CD4-positive, alpha-beta T cell treated with Interleukin-6 for 4 hours (primary cell): ENCODE results near the gene DNAJB13.

Experiments
- DNase-seq: peaks from one replicate; pipeline ENCODE4 v3.0.0-alpha.2; 2020; ENCODE audit warnings: mixed read lengths

Gene DNAJB13

DNA sequence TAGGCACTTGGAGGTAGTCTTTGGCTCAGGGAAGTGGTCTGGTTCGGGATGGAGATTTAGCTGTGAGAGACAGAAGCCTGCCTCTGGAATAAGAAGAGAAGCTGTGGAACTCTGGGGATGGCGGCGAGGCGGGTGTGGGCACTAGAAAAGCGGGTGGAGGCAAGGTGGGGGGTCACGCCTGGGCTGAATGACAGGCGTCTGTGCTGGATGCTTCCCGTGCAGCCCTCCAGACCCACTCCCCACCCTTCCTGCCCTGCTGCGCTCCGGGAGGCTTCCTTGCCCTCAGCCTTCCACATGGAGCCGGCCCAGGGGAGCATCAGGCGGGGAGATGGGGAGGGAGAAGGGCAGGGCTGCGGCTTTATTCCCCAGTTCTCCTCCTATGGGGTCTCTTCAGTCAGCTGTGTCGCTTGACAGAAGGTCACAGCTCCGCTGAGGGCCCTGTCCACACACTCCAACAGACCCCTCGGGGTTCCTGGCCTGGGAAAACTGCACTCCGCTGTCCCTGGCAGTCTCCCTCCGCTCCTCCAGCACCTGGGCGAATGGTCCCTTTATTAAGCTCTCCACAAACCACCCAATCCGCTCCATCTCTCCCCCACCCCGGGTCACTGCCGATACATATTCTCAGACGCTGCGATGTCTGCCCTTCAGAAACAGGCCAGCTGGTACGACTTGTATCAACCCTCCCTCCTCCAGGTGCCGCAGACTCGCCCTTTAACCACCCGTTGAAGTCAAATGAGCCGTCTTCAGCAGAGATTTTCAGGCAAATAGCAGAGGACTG is 6.2 kb downstream of the DNAJB13 start:
- no peak for DNase-seq

DNA sequence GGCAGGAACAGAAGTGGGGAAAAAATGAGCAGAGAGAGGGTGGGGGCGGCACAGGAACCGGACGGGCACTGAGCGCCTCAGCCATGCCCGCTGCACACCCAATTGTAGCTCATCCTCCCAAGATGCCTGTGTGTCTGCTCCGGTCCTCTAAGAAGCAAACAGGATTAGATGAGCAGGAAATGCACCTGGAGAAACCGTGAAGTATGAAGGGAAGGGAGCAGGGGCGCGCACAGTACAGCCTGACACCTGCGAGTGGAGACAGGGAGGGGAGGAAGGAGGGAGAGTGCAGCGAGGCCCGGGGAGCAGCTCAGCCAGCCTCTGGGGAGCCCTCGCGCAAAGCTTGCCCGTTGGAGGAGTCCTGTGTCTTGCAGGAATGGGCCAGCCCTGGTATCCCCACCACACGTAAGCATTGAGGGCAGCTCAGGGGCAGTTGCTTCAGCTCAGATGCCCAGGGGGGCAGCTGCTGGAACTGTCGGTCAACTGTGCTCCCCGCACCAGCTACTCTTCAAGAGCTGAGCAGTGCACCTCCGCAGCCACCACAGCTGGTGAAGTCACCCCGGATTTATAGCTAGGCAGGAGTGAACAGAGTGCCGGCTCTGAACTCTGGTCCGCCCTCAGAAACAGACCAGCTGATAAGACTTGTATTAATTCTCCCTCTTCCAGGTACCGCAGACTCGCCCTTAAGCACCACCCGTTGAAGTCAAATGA is 7.0 kb downstream of the DNAJB13 start:
- no peak for DNase-seq

DNA sequence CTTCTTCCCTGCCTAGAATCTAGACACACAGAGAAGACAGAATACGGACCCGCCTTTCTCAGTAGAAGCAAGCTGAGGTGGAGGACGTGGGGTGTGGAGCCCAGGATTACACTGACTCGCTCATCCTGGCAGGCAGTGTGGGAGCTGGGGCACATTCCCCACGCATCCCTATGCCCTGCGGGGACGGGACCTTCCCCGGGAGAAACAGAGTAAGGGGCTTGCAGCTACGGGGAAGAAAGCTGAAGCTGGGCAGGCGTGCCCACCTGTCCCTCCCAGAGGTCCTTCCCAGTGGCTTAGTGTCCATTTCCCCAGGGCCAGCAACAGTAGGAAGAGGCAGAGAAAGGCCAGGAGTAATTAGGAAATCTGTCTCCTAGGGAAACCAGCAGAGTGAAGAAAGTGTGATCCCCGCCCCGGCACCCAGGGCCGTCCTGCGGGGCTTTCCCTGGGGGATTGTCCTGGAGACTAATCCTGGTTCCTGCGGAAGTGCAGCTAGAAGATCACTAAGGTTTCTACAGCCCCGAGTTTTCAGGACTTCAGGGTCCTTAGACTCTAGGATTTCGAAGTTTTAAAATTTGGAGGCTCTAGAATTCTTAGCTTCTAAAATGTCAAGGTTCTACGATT is 7.8 kb downstream of the DNAJB13 start:
- no peak for DNase-seq

DNA sequence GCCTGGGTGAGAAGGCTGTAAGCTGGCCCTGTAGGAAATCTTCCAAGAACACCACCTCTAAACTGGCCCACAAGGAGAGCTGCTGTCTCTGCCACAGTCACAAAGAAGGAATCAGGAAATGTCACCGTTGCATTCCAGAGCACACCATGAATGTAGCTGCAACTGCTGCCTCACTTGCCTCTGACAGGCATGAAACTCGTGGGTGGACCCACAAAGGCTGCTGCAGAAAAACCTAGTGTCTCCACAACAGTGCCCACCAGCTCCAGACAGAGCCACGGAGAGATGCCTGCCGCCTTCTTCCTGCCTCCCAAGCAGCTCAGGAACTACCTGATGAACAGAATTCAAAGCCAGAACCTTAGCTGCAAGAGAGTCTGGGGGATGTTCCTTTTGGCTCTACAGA is 10.5 kb downstream of the DNAJB13 start:
- DNase-seq: no peak

DNA sequence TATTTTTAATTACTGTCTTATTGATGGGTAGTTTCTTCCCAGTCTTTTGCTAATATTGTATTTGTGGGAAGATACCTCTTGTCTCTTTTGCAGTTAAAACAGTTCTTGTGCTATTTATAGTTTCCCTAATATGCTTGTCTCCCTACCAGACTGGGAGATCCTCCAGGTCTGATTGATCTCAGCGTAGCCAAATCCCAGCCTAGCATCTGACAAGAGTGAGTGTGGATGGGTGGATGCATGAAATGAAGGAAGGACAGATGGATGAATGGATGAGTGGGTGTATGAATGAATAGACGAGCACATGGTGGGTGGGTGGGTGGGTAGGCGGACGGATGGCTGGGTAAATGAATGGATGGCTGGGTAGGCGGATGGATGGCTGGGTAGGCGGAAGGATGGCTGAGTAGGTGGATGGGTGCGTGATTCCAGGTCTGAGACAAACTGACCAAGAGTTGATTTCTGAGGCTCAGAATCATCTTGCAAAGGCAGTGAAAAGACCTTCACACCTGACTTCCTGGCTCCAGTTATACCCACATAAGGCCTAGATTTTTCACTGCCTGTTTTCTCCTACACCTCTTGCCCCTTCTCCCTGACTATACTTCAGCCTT is 11.4 kb downstream of the DNAJB13 start:
- DNase-seq: no peak

DNA sequence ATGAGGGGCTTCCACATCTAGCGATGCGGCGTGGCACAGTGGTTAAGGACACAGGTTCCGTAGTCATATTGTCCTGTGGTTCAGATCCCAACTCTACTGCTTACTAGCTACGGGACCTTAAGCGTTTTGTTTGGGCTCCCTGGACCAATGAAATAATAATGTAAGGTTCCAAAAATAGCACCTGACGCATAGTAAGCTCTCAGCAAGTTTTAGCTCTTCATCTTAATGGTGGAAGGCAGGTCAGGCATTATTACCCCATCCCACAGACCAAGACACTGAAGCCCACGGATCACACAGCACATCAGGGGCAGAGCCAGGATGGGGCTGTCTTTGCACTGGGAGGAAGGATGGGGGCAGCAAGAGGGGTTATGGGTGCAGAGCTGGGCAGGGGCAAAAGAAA is 13.0 kb downstream of the DNAJB13 start:
- DNase-seq: no peak

DNA sequence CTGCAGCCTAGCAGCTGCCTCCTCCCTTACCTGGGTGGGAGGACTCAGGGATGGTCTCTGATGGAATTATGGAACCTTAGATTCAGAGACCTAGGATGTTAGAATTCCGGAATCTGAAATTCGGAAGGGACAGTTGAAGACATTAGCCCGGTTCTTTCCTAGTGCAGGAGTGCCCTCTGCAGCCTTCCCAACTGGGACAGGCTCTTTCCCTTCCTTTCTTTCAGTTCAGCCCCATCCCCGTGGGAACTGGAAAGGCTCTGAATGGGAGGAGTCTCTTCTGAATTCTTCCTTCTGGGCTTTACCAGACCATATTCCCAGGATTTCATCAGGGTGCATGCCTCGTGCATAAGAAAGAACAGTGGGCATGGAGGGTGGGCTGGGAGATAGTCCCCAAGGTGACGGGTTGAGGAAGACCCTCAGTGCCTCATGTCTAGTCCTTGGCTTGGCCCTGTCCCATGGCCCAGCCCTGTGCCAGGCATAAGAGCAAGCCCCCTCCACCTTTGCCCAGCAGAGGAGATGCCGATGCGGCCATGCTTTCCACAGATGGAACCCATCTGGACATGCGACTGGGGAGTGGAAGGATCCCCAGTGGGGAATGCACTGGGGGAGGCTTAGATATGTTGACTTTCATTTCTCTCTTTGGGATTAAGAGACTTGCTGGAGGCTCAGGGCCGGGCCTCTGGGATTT is 14.4 kb downstream of the DNAJB13 start:
- DNase-seq: no peak

DNA sequence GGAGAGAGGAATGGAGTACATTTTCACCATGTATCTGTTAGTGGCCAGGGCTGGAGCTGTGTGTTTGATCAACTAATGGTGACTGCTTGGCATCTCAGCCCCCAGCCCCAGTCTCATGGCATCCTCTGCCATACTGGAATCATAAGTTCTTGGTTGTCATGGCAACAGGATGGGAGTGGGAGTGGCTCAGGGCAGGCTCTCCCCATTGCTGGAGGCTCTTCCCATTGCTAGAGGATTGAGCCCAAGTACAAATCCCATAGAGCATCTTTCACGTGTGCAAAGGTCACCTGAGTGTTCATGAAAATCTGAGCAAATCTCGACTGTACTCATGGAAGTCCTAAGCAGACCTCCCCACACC is 14.9 kb downstream of the DNAJB13 start:
- no peak for DNase-seq

DNA sequence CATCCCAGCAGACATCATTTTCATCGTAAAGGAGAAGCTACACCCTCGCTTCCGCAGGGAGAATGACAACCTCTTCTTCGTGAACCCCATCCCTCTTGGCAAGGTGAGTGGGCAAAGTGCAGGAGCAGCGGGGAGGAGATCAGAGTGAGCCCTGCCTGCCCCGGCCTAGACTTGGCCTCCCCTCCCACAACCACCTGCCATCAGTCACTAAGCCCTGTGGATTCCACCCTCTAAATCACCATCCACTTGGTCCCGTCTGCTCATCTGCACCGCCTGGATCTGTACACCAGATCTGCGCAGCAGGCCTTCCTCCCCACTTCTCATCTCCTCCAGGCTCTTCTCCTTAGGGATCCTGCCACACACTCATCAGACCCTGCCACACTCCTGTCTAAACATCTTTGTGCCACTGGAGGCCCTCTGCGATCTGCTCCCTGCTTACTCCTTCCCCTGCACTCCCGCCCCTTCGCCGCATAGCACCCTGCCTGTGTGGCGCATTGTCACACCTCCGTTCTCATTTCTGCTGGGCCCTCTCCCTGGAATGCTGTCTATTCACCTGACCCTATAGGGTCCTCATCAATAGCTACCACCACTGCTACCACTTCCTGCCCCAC is 17.6 kb downstream of the DNAJB13 start:
- no peak for DNase-seq

DNA sequence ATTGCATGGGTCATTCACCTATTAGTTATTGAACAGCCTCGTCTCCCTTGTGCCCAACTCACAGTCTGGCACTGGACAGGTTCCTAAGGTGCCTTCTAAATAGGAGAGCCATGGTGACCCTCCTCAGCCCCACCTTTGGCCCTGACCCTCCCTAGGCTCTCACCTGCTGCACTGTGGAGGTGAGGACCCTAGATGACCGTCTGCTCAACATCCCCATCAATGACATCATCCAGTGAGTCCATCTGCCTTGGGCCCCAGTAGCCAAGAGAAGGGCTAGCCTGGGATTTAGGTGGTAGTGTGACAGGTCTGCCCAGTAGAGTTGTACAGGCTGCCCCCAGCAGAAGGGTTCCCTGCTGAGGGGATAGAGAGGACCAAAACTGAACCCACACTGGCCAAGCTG is 18.3 kb downstream of the DNAJB13 start:
- DNase-seq: no peak

DNA sequence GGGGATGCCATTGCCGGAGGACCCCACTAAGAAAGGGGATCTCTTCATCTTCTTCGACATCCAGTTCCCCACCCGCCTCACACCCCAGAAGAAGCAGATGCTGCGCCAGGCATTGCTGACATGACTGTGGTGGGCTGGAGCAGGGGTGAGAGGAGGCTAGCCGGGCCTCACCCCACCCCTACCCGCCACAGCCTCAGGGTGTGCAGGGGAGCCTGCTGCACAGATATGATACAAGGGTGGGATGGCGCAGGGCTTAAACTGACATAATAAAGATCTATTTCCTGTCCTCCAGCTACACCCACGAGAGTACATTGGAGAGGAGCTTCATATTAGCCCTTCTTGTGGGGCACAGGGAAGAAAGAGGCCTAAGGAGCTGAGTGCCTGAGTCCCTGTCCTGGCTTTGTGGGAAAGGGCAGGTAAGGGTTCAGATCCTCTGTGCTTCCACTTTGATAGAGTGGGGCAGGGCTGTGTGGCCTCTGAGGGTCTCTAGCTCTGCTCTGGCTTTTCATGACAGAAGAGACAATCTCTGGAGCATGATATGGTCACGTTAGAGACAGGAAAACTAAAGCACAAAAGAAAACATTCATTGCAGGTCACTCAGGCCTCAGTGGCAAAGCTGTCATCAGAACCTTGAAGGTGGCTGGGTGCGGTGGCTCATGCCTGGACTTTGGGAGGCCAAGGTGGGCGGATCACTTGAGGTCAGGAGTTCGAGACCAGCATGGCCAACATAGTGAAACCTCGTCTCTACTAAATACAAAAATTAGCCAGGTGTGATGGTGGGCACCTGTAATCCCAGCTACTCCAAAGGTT is 19.4 kb downstream of the DNAJB13 start:
- DNase-seq: peak; percentile 55

DNA sequence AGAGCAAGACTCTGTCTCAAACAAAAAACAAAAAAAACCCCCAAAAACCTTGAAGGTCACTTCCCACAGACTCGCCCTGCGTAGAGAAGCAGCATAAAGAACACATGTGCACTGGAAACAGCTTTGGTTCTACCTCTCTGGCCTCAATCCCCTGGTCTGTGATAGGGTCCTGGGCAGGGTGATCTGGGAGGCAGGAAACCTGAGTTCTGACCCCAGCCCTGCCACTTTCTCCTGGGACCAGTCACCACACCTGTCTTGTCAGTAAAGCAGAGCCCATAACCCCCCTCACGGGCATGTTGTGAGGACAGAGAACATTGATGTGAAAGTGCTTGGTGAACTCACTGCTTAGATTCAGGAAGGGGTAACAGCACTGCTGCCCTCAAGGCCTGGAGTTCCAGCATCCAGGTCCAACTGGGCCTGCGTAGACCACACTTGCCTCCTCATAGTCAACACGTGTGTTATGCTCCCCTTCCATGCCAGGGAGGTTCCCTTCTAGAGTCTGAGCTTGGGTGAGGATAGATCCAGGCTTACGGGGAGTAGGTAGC is 20.4 kb downstream of the DNAJB13 start:
- no peak for DNase-seq

DNA sequence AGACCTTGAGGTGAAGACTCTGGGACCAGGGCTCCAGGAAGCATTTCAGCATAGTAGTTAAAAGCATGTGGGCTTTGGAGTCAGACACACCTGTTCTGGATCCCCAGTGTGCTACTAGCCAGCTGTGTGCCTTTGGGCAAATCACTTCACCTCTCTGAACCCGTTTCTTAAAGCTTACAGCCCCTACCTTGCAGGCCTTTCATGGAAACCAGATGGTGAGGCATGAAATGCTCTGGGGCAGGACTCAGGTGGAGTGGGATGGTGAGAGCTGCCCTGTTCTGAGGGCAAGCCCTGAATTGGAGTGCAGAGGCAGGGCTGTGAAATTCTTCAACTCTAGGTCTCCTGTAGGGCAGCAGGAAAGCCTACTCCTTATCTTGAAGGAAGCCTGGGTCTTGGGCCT is 21.4 kb downstream of the DNAJB13 start:
- no peak for DNase-seq

DNA sequence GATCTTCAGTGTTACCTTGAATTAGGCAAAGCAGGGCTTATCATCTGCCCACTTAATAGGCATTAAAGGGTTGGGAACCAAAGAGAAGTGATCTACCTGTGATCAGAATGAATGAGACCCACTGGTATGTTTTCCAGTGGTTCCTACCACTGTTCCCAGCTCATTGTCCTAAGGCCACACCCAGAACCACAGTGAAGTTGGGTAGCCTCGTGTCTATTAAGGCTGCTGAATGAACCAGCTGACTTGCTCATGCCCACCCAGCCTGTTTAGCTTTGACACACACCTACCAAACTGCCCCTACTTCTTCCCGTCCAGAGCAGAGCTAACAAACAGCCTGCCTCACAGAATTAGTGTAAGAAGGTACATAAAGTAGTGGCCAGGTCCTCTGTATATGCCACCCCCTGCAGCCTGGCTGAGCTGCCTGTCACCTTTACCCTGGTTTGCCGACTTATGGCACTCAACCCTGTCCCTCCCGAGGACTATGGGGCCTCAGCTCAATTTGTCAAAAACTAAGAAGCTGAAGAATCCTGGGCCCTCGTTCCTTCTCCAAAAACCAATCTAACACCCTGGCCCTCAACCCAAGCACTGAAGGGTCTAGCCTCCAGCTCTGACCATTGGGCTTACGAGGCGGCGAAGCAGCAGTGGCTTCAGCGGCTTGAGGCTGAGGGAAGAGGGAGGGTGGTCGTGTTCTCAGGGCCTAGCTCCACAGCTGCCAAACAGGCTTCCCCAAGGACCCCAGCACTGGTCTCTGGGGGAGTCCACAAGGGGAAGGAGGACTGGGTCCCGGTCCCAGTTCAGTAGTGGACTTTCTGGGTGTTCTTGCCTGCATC is 22.0 kb downstream of the DNAJB13 start:
- no peak for DNase-seq

DNA sequence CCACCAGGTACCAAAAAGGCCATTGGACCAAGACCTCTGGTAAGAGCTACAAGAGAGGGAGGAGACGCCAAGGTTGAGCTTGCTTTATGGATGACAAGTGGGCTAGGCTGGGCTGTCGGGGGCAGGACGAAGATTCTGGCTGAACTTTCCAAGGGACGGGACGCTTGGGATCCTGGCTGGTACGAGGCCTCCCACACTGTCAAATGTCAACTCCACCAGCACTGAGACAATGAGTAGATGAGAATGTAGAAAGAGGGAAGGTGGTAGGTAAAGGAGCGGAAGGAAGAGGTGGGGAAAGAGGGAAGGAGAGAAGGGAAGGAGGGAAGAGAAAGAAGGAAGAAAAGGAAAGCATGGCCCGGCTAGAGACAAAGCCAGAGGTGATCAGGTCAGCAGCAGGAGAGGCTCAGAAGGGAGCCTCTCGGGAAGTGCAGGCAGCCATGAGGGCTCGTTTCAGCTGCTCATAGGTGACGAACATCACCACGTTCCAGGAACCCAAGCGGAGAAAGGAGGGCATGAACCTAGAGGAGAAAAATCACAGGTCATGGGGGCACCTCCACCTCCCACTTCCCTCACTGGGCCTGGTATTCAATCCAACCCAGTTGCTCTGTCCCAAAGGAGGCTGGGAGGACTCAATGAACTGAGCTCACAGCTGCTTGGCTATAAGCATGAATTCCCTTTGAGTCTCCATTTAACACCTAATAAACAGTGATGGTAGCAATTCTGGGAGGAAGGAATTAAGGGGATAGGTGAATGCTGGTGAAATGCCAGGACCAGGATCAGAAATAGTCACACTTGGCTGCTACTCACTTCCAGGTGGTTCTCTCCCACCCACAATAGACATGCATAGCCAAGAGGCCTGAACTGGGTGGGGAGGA is 24.0 kb downstream of the DNAJB13 start:
- DNase-seq: no peak

DNA sequence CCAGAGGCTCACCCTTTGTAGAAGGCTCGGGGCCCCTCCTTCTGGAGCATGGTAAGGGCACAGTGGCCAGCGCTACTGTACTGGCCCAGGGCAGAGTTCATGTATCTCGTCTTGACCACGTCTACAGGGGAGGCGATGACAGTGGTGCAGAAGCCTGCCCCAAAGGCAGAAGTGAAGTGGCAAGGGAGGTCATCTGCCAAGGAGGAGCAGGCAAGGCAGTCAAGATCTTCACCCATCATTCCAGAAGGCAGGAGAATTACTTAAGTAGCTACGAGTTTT is 24.6 kb downstream of the DNAJB13 start:
- no peak for DNase-seq

DNA sequence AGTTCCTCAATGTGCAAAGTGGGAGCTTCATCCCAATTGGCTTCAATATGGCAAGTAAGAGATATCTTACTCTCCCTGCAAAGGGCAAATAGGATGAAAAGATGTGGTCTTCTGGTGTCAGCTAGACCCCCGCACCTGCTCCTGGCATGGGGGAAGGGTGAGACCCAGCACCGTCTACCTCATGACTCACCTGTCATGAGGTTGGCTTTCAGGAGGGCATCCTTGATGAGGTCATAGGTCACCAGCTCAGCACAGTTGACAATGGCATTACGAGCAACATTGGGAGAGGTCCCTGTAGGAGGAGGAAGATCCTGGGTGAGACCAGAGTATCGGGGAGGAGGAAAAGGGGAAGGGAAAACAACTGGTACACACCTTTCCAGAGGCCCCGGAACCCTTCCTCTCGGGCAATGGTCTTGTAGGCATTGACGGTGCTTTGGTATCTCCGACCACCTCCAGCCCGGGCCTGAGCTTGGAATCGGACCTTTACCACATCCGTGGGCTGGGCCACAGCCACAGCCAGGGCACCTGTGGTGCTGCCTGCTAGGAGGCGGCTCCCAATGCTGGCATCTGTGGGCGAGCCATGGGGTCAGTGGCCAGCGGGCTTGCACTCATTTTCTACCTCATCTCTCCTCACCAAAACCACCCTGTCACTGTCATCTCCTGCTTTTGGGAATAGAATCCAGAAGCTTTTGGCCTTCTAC is 25.8 kb downstream of the DNAJB13 start:
- no peak for DNase-seq

DNA sequence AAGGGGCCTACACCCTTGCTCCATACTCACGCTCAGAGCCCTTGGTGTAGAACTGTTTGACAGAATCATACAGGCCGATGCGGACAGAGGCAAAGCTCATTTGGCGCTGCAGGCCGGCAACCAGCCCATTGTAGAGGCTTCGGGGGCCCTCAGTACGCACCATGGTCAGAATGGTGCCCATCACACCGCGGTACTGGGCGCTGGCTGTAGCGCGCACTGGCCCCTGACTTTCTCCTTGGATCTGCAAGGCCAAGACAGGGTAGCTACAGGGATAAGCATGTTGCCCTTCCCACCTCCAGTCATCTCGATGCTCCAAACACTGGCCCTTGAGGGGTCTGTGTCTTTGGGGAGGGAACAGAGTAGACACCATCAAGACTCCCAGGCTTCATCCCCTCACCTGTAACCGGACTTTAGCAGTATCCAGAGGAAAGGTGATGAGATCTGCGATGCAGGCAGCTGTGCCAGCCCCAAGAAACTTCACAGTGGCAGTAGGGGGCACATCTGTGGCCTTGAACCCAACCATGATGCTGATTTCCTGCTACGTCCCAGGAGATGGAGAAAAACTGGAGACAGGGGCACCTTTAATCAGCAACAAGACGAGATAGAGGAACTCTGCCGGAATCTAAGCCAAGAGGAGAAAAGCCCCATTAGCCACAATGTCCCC is 27.2 kb downstream of the DNAJB13 start:
- no peak for DNase-seq
